ENCODE measurements around the gene CEBPZOS.

CEBPZOS gene

GRCh38 chr2:37244017-37244416 is 47.7 kb downstream of the CEBPZOS start:
- no peak for DNase-seq

- no peak for DNase-seq
Measured at GRCh38 chr2:37244755-37245154, 48.5 kb downstream of the CEBPZOS start.

- no peak for DNase-seq
Measured at GRCh38 chr2:37246205-37246604, 49.9 kb downstream of the CEBPZOS start.

- DNase-seq: no peak
Measured at GRCh38 chr2:37250869-37251740, 54.8 kb downstream of the CEBPZOS start.

All from stimulated activated CD4-positive, alpha-beta T cell treated with anti-CD3 and anti-CD28 coated beads, Interleukin-2, amount 100 ng/mL, for 48 hours (primary cell).